Measurements from ENCODE around the gene DCHS1.

DNA sequence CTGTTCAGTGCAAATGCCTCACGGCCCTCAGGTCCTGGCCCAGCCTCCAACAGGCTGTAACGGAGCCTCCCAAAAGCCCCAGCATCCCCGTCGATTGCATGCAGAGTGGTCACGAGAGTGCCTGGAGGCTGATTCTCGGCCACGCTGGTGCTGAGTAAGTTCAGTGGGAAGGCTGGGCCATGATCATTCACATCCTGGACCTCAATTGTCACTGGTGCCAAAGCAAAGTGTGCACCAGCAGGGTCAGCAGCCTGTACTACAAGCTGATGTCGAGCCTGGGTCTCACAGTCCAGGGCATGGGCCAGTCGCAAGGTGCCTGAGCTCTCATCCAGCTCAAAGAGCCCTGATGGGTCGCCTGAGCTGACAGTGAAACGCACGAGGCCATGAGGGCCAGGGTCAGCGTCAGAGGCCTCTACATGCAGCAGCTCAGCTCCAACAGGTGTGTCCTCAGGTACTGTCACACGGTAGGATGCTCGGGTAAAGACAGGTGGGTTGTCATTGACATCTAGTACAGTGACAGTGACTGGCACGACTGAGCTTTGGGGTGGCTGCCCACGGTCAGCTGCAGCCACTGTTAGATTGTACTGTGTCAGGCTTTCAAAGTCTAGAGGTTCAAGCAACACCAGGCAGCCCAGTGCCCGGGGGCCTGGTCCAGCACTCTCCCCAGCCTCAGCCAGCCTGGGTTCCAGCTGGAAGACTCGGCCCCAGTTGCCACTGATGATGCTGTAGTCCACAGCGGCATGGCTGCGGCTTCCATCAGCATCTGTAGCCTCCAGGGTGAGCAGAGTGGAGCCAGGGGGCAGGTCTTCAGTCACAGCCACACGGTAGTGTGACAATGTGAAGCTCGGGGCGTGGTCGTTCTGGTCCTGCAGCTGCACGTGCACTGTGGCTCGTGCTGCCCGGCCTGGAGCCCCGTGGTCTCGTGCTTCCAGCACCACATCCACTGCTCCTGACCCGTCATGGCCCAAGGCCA is 31.9 kb downstream of the DCHS1 start:
- TF ChIP-seq, protein P1, sequence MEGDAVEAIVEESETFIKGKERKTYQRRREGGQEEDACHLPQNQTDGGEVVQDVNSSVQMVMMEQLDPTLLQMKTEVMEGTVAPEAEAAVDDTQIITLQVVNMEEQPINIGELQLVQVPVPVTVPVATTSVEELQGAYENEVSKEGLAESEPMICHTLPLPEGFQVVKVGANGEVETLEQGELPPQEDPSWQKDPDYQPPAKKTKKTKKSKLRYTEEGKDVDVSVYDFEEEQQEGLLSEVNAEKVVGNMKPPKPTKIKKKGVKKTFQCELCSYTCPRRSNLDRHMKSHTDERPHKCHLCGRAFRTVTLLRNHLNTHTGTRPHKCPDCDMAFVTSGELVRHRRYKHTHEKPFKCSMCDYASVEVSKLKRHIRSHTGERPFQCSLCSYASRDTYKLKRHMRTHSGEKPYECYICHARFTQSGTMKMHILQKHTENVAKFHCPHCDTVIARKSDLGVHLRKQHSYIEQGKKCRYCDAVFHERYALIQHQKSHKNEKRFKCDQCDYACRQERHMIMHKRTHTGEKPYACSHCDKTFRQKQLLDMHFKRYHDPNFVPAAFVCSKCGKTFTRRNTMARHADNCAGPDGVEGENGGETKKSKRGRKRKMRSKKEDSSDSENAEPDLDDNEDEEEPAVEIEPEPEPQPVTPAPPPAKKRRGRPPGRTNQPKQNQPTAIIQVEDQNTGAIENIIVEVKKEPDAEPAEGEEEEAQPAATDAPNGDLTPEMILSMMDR (IDR thresholded peaks at IDR 0.05) = no peak
- TF ChIP-seq ZNF317 (CRISPR knock-in tag; IDR thresholded peaks at IDR 0.05; ENCODE audit: borderline replicate concordance, low read depth) (no peak), ETV6 (CRISPR knock-in tag; IDR thresholded peaks at IDR 0.05) (no peak), TEAD4 (CRISPR knock-in tag; IDR thresholded peaks at IDR 0.05) (no peak)
- TF ChIP-seq, protein P2, sequence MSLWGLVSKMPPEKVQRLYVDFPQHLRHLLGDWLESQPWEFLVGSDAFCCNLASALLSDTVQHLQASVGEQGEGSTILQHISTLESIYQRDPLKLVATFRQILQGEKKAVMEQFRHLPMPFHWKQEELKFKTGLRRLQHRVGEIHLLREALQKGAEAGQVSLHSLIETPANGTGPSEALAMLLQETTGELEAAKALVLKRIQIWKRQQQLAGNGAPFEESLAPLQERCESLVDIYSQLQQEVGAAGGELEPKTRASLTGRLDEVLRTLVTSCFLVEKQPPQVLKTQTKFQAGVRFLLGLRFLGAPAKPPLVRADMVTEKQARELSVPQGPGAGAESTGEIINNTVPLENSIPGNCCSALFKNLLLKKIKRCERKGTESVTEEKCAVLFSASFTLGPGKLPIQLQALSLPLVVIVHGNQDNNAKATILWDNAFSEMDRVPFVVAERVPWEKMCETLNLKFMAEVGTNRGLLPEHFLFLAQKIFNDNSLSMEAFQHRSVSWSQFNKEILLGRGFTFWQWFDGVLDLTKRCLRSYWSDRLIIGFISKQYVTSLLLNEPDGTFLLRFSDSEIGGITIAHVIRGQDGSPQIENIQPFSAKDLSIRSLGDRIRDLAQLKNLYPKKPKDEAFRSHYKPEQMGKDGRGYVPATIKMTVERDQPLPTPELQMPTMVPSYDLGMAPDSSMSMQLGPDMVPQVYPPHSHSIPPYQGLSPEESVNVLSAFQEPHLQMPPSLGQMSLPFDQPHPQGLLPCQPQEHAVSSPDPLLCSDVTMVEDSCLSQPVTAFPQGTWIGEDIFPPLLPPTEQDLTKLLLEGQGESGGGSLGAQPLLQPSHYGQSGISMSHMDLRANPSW (CRISPR knock-in tag; conservative IDR thresholded peaks at IDR 0.05; ENCODE audit: low read depth) = no peak
